Measurements from ENCODE around the gene BLTP1. TPM values are rescaled to one million over a fixed set of nuclear protein-coding genes. Genes with fewer than 3 reads are reported as not detected.
"Not testable (repeated sequence)": the region's sequence is repeated elsewhere in the genome, so short reads cannot be mapped to it uniquely, and the experiment has no call there.

BLTP1 gene, protein sequence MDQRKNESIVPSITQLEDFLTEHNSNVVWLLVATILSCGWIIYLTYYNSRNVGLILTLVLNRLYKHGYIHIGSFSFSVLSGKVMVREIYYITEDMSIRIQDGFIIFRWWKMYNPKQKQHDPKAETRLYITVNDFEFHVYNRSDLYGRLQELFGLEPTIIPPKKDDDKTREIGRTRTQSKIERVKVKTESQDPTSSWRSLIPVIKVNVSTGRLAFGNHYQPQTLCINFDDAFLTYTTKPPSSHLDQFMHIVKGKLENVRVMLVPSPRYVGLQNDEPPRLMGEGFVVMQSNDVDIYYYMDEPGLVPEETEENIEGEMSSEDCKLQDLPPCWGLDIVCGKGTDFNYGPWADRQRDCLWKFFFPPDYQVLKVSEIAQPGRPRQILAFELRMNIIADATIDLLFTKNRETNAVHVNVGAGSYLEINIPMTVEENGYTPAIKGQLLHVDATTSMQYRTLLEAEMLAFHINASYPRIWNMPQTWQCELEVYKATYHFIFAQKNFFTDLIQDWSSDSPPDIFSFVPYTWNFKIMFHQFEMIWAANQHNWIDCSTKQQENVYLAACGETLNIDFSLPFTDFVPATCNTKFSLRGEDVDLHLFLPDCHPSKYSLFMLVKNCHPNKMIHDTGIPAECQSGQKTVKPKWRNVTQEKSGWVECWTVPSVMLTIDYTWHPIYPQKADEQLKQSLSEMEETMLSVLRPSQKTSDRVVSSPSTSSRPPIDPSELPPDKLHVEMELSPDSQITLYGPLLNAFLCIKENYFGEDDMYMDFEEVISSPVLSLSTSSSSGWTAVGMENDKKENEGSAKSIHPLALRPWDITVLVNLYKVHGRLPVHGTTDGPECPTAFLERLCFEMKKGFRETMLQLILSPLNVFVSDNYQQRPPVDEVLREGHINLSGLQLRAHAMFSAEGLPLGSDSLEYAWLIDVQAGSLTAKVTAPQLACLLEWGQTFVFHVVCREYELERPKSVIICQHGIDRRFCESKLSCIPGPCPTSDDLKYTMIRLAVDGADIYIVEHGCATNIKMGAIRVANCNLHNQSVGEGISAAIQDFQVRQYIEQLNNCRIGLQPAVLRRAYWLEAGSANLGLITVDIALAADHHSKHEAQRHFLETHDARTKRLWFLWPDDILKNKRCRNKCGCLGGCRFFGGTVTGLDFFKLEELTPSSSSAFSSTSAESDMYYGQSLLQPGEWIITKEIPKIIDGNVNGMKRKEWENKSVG (N-terminal part only)
- 39.6 to 50.6 TPM (median 41.5 TPM) in 3 replicates for total RNA-seq
- long read RNA-seq = 0 reads

GRCh38 chr4:122151982-122152710 is at the start of gene BLTP1:
Gene BLTP1 (plus strand): TSS chr4:122152331. CDS start chr4:122170648, 18,317 bp downstream.
- peak within 1 kb of the TSS; percentile 98 for H3K27ac Mint-ChIP-seq (ENCODE audit: unreplicated experiment)
- H3K9me3 Mint-ChIP-seq (ENCODE audit: low read depth) = no peaks in the 10 kb centered on the region
- peaks cover 44% of the 10 kb centered on the region for H3K4me1 Mint-ChIP-seq (ENCODE audit: low read depth)

GRCh38 chr4:122104184-122104583 is 47.9 kb upstream of the BLTP1 start:
- Mint-ChIP-seq H3K27ac (ENCODE audit: unreplicated experiment) (no peak overlapping the region), H3K4me3 (ENCODE audit: unreplicated experiment) (no peak overlapping the region), H3K9me3 (ENCODE audit: low read depth) (no peaks in the 10 kb centered on the region), H3K36me3 (ENCODE audit: low read depth) (no peaks in the 10 kb centered on the region), H3K4me1 (ENCODE audit: low read depth) (peaks cover 12% of the 10 kb centered on the region), H3K27me3 (ENCODE audit: low read depth) (peaks cover 2% of the 10 kb centered on the region)
- no peak for DNase-seq (ENCODE audit: low spot score)
- TF ChIP-seq, protein P1, sequence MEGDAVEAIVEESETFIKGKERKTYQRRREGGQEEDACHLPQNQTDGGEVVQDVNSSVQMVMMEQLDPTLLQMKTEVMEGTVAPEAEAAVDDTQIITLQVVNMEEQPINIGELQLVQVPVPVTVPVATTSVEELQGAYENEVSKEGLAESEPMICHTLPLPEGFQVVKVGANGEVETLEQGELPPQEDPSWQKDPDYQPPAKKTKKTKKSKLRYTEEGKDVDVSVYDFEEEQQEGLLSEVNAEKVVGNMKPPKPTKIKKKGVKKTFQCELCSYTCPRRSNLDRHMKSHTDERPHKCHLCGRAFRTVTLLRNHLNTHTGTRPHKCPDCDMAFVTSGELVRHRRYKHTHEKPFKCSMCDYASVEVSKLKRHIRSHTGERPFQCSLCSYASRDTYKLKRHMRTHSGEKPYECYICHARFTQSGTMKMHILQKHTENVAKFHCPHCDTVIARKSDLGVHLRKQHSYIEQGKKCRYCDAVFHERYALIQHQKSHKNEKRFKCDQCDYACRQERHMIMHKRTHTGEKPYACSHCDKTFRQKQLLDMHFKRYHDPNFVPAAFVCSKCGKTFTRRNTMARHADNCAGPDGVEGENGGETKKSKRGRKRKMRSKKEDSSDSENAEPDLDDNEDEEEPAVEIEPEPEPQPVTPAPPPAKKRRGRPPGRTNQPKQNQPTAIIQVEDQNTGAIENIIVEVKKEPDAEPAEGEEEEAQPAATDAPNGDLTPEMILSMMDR (IDR thresholded peaks at IDR 0.05) = no peak

More at GRCh38 chr4:122151982-122152710, at the start of gene BLTP1:
- no peaks in the 10 kb centered on the region for H3K27me3 Mint-ChIP-seq (ENCODE audit: low read depth)
- H3K4me3 Mint-ChIP-seq (ENCODE audit: unreplicated experiment) = peak within 1 kb of the TSS; percentile 91
- peaks cover 17% of the 10 kb centered on the region for H3K36me3 Mint-ChIP-seq (ENCODE audit: low read depth)
- peak; percentile 96 for DNase-seq (ENCODE audit: low spot score)
- TF ChIP-seq, protein P1 (IDR thresholded peaks at IDR 0.05) = peak; percentile 36

GRCh38 chr4:122107680-122108079 is 44.5 kb upstream of the BLTP1 start:
- DNase-seq (ENCODE audit: low spot score) = no peak
- Mint-ChIP-seq H3K4me3 (ENCODE audit: unreplicated experiment) (no peak overlapping the region), H3K4me1 (ENCODE audit: low read depth) (no peaks in the 10 kb centered on the region), H3K27ac (ENCODE audit: unreplicated experiment) (no peak overlapping the region), H3K9me3 (ENCODE audit: low read depth) (no peaks in the 10 kb centered on the region), H3K36me3 (ENCODE audit: low read depth) (no peaks in the 10 kb centered on the region), H3K27me3 (ENCODE audit: low read depth) (peaks cover 2% of the 10 kb centered on the region)
- TF ChIP-seq, protein P1 (IDR thresholded peaks at IDR 0.05) = no peak

DNA sequence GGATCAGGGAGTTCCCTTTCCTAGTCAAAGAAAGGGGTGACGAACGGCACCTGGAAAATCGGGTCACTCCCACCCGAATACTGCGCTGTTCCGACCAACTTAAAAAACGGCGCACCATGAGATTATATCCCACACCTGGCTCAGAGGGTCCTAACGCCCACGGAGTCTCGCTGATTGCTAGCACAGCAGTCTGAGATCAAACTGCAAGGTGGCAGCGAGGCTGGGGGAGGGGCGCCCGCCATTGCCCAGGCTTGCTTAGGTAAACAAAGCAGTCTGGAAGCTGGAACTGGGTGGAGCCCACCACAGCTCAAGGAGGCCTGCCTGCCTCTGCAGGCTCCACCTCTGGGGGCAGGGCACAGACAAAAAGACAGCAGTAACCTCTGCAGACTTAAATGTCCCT is 41.8 kb upstream of the BLTP1 start:
- H3K4me3 Mint-ChIP-seq (ENCODE audit: unreplicated experiment); DNase-seq (ENCODE audit: low spot score); H3K9me3 Mint-ChIP-seq (ENCODE audit: low read depth); H3K27ac Mint-ChIP-seq (ENCODE audit: unreplicated experiment); H3K4me1 Mint-ChIP-seq (ENCODE audit: low read depth); H3K36me3 Mint-ChIP-seq (ENCODE audit: low read depth); H3K27me3 Mint-ChIP-seq (ENCODE audit: low read depth): not testable (repeated sequence)

GRCh38 chr4:122117743-122118142 is 34.4 kb upstream of the BLTP1 start:
- H3K27ac Mint-ChIP-seq (ENCODE audit: unreplicated experiment) = no peak overlapping the region
- TF ChIP-seq, protein P1 (IDR thresholded peaks at IDR 0.05) = no peak
- H3K4me3 Mint-ChIP-seq (ENCODE audit: unreplicated experiment) = no peak overlapping the region
- H3K4me1 Mint-ChIP-seq (ENCODE audit: low read depth) = peaks cover 7% of the 10 kb centered on the region
- no peak for DNase-seq (ENCODE audit: low spot score)
- no peaks in the 10 kb centered on the region for H3K27me3 Mint-ChIP-seq (ENCODE audit: low read depth)
- no peaks in the 10 kb centered on the region for H3K36me3 Mint-ChIP-seq (ENCODE audit: low read depth)
- H3K9me3 Mint-ChIP-seq (ENCODE audit: low read depth) = peaks cover 6% of the 10 kb centered on the region
